ENCODE results near the gene ELP4.

ELP4 gene

DNA sequence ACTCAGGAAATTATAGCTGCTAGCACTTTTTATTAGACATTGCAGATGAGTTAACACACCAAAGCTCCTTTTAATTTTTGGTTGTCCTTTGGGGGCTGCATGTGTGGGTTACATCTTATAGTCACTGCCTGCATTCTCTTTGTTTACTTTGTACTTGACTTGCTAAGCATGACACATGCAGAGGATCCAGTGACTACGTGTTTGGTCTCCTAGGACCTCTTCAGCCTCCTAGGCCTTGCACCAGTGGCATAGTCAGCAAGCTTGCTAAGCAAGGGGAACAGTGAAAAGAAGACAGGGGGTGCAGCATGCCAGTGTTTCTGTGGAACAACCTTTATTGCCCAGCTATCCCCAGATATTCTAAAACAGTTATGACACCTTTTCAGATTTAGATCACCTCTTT, 193.4 kb downstream of the ELP4 start:
- in situ Hi-C loops (cut with HindIII; ENCODE audit: low sequenced_read_pairs): no loop called here
- no peak overlapping the region for H3K4me3 ChIP-seq (ENCODE audit: low read depth, low read length)
- TF ChIP-seq, protein P1, sequence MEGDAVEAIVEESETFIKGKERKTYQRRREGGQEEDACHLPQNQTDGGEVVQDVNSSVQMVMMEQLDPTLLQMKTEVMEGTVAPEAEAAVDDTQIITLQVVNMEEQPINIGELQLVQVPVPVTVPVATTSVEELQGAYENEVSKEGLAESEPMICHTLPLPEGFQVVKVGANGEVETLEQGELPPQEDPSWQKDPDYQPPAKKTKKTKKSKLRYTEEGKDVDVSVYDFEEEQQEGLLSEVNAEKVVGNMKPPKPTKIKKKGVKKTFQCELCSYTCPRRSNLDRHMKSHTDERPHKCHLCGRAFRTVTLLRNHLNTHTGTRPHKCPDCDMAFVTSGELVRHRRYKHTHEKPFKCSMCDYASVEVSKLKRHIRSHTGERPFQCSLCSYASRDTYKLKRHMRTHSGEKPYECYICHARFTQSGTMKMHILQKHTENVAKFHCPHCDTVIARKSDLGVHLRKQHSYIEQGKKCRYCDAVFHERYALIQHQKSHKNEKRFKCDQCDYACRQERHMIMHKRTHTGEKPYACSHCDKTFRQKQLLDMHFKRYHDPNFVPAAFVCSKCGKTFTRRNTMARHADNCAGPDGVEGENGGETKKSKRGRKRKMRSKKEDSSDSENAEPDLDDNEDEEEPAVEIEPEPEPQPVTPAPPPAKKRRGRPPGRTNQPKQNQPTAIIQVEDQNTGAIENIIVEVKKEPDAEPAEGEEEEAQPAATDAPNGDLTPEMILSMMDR (IDR thresholded peaks at IDR 0.05; ENCODE audit: low read depth, low read length): no peak
- peak; percentile 9 for DNase-seq (ENCODE audit: low read depth, low spot score)

DNA sequence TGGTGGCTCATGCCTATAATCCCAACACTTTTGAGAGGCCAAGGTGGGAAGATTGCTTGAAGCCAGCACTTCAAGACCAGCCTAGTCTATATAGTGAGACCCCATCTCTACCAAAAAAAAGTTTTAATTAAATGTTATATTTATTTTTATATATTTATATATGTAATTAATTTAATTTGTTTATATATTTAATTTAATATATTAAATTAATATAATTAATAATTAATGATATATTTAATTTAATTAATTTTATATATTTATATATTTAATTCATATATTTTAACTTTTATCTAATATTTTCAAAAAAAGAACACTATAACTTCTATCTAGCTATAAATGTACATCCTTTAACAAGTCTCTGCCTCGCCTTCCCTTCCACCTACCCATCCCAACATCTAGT, 196.8 kb downstream of the ELP4 start:
- TF ChIP-seq, protein P1 (IDR thresholded peaks at IDR 0.05; ENCODE audit: low read depth, low read length): no peak
- H3K4me3 ChIP-seq (ENCODE audit: low read depth, low read length): no peak overlapping the region
- DNase-seq (ENCODE audit: low read depth, low spot score): no peak
- in situ Hi-C loops (cut with HindIII; ENCODE audit: low sequenced_read_pairs): no loop called here

DNA sequence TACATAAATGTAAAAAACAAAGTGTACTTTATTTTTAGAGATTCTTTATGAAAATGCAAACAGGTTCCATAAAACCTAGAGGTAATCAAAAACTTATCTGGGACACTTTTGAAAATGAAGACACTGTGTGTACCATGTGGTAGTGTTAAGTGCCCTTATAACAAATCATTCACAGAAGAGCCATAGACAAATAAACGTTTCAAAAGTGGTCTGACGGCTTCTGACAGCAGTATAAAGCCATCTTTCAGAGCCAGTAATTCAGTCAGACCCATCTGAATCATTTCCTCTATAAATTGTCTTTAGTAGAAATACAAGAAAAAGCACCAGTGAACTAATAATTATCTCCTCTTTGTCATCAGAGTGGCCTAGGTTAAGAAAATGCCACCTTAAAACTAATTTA, 201.6 kb downstream of the ELP4 start:
- TF ChIP-seq, protein P1 (IDR thresholded peaks at IDR 0.05; ENCODE audit: low read depth, low read length): no peak
- DNase-seq (ENCODE audit: low read depth, low spot score): no peak
- in situ Hi-C loops (cut with HindIII; ENCODE audit: low sequenced_read_pairs): no loop called here
- H3K4me3 ChIP-seq (ENCODE audit: low read depth, low read length): no peak overlapping the region

DNA sequence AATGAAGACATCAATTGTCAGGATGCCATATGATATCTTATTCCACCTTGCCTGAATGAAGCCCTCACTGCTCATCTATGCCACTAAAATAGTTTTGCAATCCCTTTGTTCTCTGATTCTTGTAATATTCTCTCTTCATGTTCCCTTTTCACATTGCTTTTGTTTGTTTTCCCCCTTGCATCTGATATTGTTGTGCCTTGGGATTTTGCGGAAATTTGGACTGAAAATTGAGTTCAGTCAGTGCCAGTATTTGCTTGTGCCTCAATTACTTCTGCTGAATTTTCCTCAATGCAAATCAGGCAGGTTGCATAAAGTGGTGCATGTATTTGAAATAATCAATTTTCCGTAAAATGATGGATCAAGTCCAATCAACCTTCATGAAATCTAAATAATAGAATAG, 203.3 kb downstream of the ELP4 start:
- DNase-seq (ENCODE audit: low read depth, low spot score): no peak
- TF ChIP-seq, protein P1 (IDR thresholded peaks at IDR 0.05; ENCODE audit: low read depth, low read length): no peak
- no peak overlapping the region for H3K4me3 ChIP-seq (ENCODE audit: low read depth, low read length)
- in situ Hi-C loops (cut with HindIII; ENCODE audit: low sequenced_read_pairs): no loop called here

DNA sequence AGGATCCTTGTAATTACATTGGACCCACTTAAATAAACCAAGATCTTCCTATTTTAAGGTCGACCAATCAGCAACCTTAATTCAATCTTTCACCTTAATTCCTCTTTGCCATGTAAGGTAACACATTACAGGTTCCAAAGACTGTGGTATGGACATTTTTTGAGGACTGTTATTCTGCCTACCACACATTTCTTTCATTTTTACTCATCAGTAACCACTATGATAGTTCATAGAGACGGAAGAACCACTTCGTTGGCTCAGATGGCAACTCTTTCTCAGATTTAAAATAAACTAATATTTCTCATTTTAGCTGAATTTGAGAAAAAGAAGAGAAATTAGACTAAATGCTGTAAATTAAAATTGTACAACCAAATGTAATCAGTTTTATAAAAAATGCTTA, 205.3 kb downstream of the ELP4 start:
- in situ Hi-C loops (cut with HindIII; ENCODE audit: low sequenced_read_pairs): no loop called here
- H3K4me3 ChIP-seq (ENCODE audit: low read depth, low read length): no peak overlapping the region
- no peak for DNase-seq (ENCODE audit: low read depth, low spot score)
- TF ChIP-seq, protein P1 (IDR thresholded peaks at IDR 0.05; ENCODE audit: low read depth, low read length): no peak

DNA sequence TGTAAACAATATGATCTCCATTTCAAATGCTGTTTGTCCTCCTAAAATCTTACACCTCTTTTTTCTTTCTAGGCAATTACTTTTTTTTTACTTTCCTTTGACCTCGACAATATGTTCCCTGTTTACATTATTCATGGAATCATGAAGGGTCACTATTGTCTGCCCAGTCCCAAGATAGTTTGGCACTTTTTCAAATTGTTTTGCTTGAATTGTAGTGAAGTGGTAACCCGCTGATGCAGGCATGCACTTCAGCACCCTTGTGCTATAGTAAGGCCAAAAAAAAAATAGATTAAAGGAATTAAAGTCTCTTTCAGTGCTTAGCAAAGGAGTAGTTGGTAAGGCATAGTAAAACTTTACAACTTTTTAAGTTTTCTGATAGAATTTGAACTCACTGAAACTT, 210.7 kb downstream of the ELP4 start:
- in situ Hi-C loops (cut with HindIII; ENCODE audit: low sequenced_read_pairs): no loop called here

More for the DNA sequence above, 210.7 kb downstream of the ELP4 start:
- H3K4me3 ChIP-seq (ENCODE audit: low read depth, low read length): no peak overlapping the region
- TF ChIP-seq, protein P1 (IDR thresholded peaks at IDR 0.05; ENCODE audit: low read depth, low read length): no peak
- DNase-seq (ENCODE audit: low read depth, low spot score): no peak
